PC-9 (cell line): ENCODE results near the gene PKHD1. TPM values are rescaled to one million over a fixed set of nuclear protein-coding genes. Genes with fewer than 3 reads are reported as not detected.

Experiments
- BruUV-seq: library from RNA; stranded (reverse); fragments of 400-500 nt; replicated peaks from 2 replicates; lab custom pipeline; 2021; lab: Mats Ljungman, UMichigan
- CTCF ChIA-PET: fragments of 300-600 bp; sonication (Branson Sonifier 250); formaldehyde crosslinking; loops from one replicate; lab custom pipeline; 2022; ENCODE audit warnings: antibody characterized with exemption; lab: Charles Lee
- POLR2A ChIA-PET: fragments of 300-600 bp; sonication (Branson Sonifier 250); formaldehyde crosslinking; loops from one replicate; lab custom pipeline; 2022; ENCODE audit warnings: antibody characterized with exemption; ENCODE audit not compliant: unreplicated experiment; lab: Charles Lee
- DNase-seq, 2 experiments: peaks; one replicate each; pipeline versions ENCODE4 v3.0.0 to v3.0.0-alpha.2; 2015 to 2022; ENCODE audit warnings: mixed read lengths in 1 of 2
- H2AFZ ChIP-seq: fragments of 200-600 bp; sonication (generic); 2 replicates; pipeline ENCODE4 v1.8.1; 2017; ENCODE audit warnings: antibody characterized with exemption
- H3F3A ChIP-seq: fragments of 200-600 bp; sonication (generic); 2 replicates; pipeline ENCODE4 v1.8.1; 2017; ENCODE audit warnings: antibody characterized with exemption, mild to moderate bottlenecking, low read depth; ENCODE audit not compliant: insufficient read depth
- H3K27ac ChIP-seq: fragments of 200-600 bp; sonication (generic); 2 replicates; pipeline ENCODE4 v1.6.1; 2016; ENCODE audit warnings: mixed run types
- H3K27me3 ChIP-seq: fragments of 200-600 bp; sonication (generic); 2 replicates; pipeline ENCODE4 v1.6.1; 2016; ENCODE audit warnings: low read depth, mixed run types; ENCODE audit not compliant: insufficient read depth
- H3K36me3 ChIP-seq: fragments of 200-600 bp; sonication (generic); 2 replicates; pipeline ENCODE4 v1.6.1; 2016; ENCODE audit warnings: low read depth, mixed run types
- H3K4me1 ChIP-seq: fragments of 200-600 bp; sonication (generic); replicated peaks from 2 replicates; pipeline ENCODE4 v1.6.1; 2016; ENCODE audit warnings: mixed run types; ENCODE audit not compliant: insufficient read depth
- H3K4me2 ChIP-seq: fragments of 200-600 bp; sonication (generic); 2 replicates; pipeline ENCODE4 v1.6.1; 2017; ENCODE audit warnings: mixed run types
- H3K4me3 ChIP-seq: fragments of 200-600 bp; sonication (generic); 2 replicates; pipeline ENCODE4 v1.6.1; 2016; ENCODE audit warnings: mixed run types
- H3K79me2 ChIP-seq: fragments of 200-600 bp; sonication (generic); 2 replicates; pipeline ENCODE4 v1.6.1; 2017; ENCODE audit warnings: low read depth, mixed run types
- H3K9me2 ChIP-seq: fragments of 200-600 bp; sonication (generic); 2 replicates; pipeline ENCODE4 v1.8.1; 2017; ENCODE audit warnings: mild to moderate bottlenecking; ENCODE audit not compliant: insufficient read depth
- H3K9me3 ChIP-seq: fragments of 200-600 bp; sonication (generic); 2 replicates; pipeline ENCODE4 v1.8.1; 2016; ENCODE audit warnings: low read depth; ENCODE audit not compliant: insufficient read depth
- H4K20me1 ChIP-seq: fragments of 200-600 bp; sonication (generic); 2 replicates; pipeline ENCODE4 v1.8.1; 2017; ENCODE audit not compliant: insufficient read depth
- EZH2 ChIP-seq: fragments of 200-600 bp; sonication (generic); IDR thresholded peaks from 2 replicates; pipeline ENCODE4 v1.8.0; 2017; ENCODE audit warnings: antibody characterized with exemption, low read depth
- intact Hi-C: fragments of 100-400 bp; cut with micrococcal nuclease; formaldehyde crosslinking; loops from one replicate; pipeline ENCODE4 v1.10.0; 2022; ENCODE audit not compliant: unreplicated experiment
- total RNA-seq: library from RNA; stranded (reverse); gene quantifications from 2 replicates; pipeline ENCODE4 v1.2.3, GENCODE V29; 2021
- TF ChIP-seq, protein P1 (sequence below): fragments of 200-600 bp; sonication (generic); conservative IDR thresholded peaks from 2 replicates; pipeline ENCODE4 v1.6.1; 2017; ENCODE audit warnings: mixed run types, antibody characterized with exemption, mild to moderate bottlenecking, moderate library complexity

PKHD1 gene
- total RNA-seq, 1 experiment from 2014 or later: not detected

DNA sequence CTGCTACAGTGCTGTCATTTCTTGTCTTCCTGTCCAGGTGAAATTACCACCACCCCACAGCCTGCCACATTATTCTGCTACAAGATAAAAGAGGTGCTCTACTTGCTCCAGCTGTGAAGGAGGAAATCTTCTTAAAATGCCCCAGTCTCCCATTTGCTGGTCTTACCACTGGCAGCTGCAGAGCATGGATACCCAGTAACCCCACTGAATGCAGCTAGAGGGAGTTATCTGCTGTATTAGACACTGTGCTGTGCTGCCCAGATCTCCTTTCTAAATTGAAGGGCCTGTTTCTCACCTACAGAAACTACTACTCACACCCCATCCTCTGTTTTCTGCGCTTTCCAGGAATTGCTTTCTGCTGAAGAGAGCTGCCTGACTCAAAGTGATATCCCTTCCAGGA, 517.8 kb downstream of the PKHD1 start:
- no peak for DNase-seq
- Histone ChIP-seq H3F3A (no peaks in the 10 kb centered on the region), H3K79me2 (no peaks in the 10 kb centered on the region), H3K27me3 (no peaks in the 10 kb centered on the region), H3K9me2 (no peaks in the 10 kb centered on the region), H3K4me2 (no peak overlapping the region), H3K36me3 (no peaks in the 10 kb centered on the region), H3K4me3 (no peak overlapping the region), H3K9me3 (no peaks in the 10 kb centered on the region), H2AFZ (no peak overlapping the region), H3K4me1 (no peaks in the 10 kb centered on the region), H3K27ac (no peak overlapping the region), H4K20me1 (no peaks in the 10 kb centered on the region)
- TF ChIP-seq, protein P1, sequence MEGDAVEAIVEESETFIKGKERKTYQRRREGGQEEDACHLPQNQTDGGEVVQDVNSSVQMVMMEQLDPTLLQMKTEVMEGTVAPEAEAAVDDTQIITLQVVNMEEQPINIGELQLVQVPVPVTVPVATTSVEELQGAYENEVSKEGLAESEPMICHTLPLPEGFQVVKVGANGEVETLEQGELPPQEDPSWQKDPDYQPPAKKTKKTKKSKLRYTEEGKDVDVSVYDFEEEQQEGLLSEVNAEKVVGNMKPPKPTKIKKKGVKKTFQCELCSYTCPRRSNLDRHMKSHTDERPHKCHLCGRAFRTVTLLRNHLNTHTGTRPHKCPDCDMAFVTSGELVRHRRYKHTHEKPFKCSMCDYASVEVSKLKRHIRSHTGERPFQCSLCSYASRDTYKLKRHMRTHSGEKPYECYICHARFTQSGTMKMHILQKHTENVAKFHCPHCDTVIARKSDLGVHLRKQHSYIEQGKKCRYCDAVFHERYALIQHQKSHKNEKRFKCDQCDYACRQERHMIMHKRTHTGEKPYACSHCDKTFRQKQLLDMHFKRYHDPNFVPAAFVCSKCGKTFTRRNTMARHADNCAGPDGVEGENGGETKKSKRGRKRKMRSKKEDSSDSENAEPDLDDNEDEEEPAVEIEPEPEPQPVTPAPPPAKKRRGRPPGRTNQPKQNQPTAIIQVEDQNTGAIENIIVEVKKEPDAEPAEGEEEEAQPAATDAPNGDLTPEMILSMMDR: no peak
- no peak for TF ChIP-seq EZH2
- ChIA-PET CTCF (no interaction called here), POLR2A (no interaction called here)
- intact Hi-C loops: no loop called here
- BruUV-seq: no TSS peak

DNA sequence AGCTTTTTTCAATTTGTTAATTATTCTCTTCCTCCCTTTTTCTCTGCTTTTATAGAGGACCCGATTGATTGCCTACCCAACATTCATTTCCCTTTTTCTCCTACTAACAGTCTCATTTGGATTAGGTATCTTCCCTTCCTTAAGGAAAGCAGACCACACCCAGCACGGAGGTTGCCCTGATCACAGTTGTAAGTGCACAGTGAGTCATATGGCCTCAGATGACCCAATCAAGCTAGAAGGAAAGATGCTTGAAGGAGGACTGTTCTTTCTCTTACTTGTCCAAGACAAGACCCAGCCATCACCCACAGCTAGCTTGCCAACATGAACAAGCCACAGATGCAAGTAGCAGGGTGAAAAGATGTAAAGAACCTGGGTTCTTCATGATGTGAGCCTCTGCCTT, 518.6 kb downstream of the PKHD1 start:
- H3K36me3 ChIP-seq: no peaks in the 10 kb centered on the region
- no peak overlapping the region for H2AFZ ChIP-seq
- no peak overlapping the region for H3K4me2 ChIP-seq
- no peak for DNase-seq
- BruUV-seq: no TSS peak
- no peaks in the 10 kb centered on the region for H3K4me1 ChIP-seq
- no peak overlapping the region for H3K4me3 ChIP-seq
- H3F3A ChIP-seq: no peaks in the 10 kb centered on the region
- H4K20me1 ChIP-seq: no peaks in the 10 kb centered on the region
- no peaks in the 10 kb centered on the region for H3K79me2 ChIP-seq
- H3K27me3 ChIP-seq: no peaks in the 10 kb centered on the region
- H3K9me2 ChIP-seq: no peaks in the 10 kb centered on the region
- TF ChIP-seq, protein P1: no peak
- no peak for TF ChIP-seq EZH2
- ChIA-PET CTCF (no interaction called here), POLR2A (no interaction called here)
- intact Hi-C loops: no loop called here
- no peaks in the 10 kb centered on the region for H3K9me3 ChIP-seq
- no peak overlapping the region for H3K27ac ChIP-seq

DNA sequence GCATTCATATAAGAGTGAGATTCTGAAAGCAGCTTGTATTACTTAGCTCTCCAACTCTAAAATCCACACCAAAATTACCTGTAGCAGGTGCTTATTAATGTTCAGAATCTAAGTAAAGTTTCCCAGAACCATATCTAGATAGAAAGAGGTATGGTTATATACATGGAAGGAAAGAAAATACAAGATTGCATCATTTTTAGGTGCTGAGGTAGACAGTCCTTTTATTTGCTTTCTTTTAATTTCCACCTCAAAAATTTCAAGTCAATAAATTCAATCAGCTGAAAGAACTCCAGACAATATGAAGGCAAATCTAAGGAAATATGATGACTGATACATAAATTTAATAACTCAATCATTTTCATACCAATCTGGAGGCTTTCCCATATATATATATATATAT, 521.9 kb downstream of the PKHD1 start:
- Histone ChIP-seq H3K4me2 (no peak overlapping the region), H3K79me2 (no peaks in the 10 kb centered on the region), H4K20me1 (no peaks in the 10 kb centered on the region), H3K27me3 (no peaks in the 10 kb centered on the region), H3F3A (no peaks in the 10 kb centered on the region), H3K27ac (no peak overlapping the region), H3K36me3 (no peaks in the 10 kb centered on the region), H3K4me1 (no peaks in the 10 kb centered on the region), H3K9me3 (no peaks in the 10 kb centered on the region), H2AFZ (no peak overlapping the region), H3K4me3 (no peak overlapping the region), H3K9me2 (no peaks in the 10 kb centered on the region)
- no peak for TF ChIP-seq EZH2
- TF ChIP-seq, protein P1: no peak
- ChIA-PET POLR2A (no interaction called here), CTCF (no interaction called here)
- DNase-seq: no peak
- BruUV-seq: no TSS peak
- intact Hi-C loops: no loop called here

Other genes starting within 250 kb of the PKHD1 start
- not detected in 2 replicates for gene IL17A, start 98.8 kb upstream of the PKHD1 start, total RNA-seq
- gene IL17F, start 156.9 kb upstream of the PKHD1 start, total RNA-seq: not detected in 2 replicates
- gene MCM3, start 197.1 kb upstream of the PKHD1 start, total RNA-seq: 90.9 and 111 TPM in 2 replicates